T1000 (cell line): ENCODE measurements around the gene BARX1.
"Not testable (repeated sequence)": the region's sequence is repeated elsewhere in the genome, so short reads cannot be mapped to it uniquely, and the experiment has no call there.

Experiments used
- DNase-seq: peaks from one replicate; lab custom pipeline; 2025; ENCODE audit warnings: mixed read lengths; lab: John Stamatoyannopoulos, UW

Gene BARX1, protein sequence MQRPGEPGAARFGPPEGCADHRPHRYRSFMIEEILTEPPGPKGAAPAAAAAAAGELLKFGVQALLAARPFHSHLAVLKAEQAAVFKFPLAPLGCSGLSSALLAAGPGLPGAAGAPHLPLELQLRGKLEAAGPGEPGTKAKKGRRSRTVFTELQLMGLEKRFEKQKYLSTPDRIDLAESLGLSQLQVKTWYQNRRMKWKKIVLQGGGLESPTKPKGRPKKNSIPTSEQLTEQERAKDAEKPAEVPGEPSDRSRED

DNA sequence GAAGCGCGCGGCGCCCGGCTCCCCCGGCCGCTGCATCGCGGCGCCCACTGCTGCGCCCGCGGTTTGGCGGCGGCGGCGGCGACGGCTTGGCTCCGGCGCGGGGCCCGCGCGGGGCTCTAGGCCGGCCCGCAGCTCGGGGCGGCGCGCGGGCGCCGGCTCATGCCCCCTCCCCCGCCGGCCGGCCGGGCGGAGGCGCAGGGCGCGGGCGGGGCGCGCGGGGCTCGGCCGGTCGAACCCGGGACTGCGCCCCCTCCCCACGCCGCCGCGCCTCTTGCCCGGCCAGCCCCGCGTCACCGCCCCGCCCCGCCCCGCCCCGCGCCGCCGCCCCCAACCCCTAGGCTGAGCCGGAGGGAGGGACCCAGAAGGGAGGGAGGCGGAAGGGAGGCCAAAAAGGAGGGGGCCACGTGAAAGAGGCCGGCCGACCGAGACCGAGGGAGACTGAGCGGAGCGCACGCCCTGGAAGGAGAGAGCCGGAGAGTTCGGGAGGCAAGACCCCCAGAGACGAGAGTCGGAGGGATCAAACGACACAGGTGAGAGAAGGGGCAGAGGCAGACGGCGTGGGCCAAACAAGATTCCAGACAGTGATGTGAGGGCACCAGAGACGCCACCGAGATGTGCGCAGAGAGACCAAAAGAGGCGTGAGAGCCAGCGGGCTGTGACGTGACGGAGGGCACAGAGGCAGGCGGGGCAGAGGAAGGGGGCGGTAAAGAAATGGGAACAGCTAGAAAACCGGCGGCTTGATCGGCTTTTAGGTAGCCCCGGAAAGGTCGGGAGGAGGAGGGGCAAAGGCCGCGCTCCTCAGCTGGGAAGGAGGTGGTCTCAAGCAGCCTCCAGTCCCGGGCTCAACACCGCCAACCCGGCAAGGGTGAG is at the start of gene BARX1:
Gene BARX1 (minus strand): TSS at position 245 of the 870 bp plus-strand sequence. CDS start 209 bp downstream, at position 36.
- no peak for DNase-seq

DNA sequence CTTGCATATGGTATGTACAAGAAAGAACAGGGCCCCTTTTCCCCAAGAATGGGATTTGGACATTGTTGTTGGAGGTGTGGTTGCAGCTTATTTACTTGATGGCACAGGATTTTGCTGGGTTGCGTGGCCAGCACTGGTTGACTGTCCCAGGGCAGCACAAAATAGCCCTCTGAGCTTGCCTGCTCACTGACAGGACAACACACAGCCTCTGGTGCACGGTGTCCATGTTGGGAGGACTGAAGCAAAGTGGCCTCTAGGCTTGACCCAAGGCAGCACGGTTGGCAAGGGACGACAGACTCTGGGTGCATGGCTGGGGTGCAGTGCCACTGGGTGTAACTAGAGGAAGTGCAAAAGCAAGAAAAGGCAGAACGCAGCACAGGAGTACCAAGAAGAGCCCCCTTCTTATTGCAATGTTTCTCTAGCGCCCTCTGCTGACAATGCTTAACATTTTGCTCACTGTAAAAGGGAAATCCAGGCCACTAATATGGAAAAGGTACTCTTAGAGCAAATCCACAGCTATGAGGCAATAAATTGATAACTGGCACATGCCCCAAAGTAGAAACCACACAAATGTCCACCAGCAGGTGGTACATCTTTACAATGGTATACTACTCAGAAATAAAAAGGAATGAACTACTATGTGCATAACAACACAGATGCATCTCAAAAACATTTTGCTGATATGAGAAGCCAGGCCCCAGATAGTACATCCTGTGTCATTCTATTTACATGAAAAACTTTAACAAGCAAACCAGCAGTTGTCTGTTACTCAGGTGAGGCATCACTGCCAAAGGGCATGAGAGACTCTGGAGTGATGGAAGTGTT is 47.4 kb upstream of the BARX1 start:
- no peak for DNase-seq

DNA sequence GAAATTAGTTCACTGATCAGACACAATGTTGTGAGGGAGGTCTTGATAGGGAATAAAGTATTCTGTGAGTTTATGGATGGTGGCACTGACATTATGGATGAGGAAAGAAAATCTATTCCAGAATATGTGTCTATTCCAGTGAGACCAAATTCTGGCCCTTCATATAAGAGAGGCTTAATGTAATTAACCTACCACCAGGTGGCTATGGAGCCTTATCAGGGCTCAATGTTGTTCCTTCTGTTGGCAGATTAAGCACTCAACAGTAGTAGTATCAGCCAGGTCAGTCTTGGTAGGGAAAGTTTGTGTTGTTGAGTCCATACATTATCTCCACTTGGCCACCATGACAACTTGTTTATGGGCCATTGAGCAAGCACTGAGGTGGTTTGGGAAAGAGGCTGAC is 41.7 kb upstream of the BARX1 start:
- DNase-seq: no peak

DNA sequence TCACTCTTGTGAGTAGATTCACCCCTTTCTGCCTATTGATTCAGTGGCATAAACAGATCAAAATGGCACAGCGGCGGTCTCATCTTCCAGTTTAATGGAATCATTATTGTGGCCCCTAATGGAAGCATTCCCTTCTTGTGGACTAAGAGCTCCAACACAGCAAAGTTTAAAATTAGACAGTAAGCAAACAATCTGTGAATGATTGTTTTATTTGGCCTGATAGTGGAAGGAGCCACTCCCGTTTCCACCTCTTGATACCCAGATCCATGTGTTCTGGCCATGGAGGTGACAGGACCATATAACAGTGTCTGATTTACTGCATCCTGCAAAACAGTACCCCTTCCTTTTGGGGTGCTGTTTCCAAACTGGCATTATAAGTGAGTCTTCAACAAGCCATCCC is 41.2 kb upstream of the BARX1 start:
- no peak for DNase-seq

DNA sequence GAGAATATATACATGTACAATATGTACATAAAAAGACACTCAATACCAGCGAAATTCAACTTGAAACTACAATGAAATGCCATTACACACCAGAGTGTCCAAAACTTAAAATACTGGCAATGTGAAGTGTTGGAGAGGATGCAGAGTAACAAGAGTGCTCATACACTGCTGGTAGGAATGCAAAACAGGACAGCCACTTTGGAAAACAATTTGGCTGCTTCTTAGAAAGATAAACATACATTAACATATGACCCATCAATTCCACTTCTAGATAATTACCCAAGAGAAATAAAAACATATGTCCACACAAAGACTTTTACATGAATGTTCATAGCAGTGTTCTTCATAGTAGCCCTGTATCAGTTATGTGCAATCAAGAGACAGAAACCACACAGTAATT is 39.4 kb upstream of the BARX1 start:
- DNase-seq: no peak

DNA sequence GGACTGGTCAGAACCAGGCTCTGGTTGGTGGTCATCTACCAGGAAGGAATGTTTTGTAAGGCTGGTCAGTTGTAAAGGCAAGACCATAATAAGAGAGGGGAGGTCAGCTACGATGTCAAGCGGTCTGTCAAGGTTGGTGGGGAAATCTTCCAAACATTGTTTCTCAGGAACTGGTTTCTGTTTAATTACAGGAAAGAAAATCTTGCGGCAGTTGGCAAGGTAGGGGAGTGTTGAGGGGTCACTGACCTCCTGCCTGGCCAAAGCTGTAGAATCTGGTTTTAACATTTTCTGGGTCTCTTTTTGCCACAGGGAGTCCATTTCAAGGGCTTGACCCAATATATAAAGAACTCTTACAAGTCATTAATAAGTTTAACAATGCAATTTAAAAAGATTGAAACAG is 39.0 kb upstream of the BARX1 start:
- no peak for DNase-seq

DNA sequence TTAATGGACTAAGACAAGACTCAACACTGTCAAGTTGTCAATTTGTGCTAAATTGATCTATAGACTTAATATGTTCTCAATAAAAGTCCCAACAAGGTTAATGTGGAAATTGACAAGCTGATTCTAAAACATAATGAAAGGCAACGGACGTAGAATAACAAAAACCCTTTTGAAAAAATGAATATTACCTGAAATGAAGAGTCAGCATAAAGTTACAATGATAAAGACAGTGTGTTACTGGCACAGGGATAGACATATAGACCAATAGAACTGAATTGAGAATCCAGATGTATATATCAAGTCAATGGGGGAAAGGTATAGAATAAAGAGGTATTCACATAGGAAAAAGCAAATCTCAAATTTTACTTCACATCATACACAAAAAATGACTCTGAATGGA is 37.7 kb upstream of the BARX1 start:
- DNase-seq: no peak

DNA sequence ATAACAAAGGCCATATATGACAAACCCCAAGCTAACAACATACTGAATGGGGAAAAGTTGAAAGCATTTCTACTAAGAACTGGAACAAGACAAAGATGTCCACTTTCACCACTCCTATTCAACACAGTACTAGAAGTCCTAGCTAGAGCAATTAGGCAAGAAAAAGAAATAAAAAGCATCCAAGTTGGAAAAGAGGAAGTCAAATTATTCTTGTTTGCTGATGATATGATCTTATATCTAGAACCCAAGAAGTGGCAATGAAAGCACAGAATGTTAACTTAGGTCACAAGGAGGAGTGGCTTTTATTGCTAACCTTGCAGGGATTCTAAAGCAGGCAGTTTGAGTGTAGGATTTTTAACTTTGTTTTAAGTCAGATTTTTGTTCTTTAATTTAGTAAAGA is 35.3 kb upstream of the BARX1 start:
- DNase-seq: no peak

DNA sequence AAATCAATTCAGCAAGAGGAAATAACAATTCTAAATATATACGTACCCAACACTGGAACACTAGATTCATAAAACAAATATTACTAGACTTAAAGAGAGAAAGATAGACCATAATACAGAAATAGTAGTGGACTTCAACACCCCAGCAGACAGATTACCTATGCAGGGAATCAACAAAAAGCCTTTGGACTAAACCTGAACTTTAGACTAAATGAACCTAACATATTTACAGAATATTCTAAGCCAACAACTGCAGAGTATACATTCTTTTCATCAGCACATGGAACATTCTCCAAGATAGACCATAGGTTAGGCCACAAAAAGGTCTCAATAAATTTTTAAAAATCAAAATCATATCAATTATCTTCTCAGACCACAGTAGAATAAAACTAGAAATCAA is 32.9 kb upstream of the BARX1 start:
- DNase-seq: no peak

DNA sequence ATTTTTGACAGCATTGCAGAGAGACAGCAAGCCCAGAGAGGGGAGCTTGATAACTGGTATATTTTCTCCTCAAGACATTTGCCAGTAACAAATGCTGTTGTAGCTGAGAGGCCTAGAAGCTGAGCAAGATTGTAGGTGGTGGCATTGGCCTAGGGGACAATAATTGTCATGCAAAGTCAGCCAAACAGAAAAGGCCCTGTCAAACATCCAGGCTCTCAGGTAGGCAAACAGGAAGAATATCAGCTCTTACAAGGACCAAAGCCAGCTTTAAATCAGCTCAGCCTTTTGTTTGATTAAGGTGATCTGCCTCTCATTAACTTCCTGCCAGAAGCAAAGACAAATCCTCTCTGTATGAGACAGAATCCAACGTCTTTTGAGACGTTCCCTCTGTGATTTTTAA is 29.7 kb upstream of the BARX1 start:
- no peak for DNase-seq

DNA sequence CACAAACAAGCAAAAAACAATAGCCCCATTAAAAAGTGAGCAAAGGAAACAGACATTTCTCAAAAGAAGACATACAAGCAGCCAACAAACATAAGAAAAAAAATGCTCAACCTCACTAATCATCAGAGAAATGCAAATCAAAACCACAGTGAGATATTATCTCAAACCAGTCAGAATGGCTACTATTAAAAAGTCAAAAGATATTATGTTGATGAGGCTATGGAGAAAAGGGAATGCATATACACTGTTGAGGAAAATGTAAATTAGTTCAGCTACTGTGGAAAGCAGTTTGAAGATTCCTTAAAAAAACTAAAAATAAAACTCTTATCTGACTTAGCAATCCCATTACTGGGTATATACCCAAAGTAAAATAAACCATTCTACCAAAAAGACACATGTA is 28.7 kb upstream of the BARX1 start:
- DNase-seq: no peak

DNA sequence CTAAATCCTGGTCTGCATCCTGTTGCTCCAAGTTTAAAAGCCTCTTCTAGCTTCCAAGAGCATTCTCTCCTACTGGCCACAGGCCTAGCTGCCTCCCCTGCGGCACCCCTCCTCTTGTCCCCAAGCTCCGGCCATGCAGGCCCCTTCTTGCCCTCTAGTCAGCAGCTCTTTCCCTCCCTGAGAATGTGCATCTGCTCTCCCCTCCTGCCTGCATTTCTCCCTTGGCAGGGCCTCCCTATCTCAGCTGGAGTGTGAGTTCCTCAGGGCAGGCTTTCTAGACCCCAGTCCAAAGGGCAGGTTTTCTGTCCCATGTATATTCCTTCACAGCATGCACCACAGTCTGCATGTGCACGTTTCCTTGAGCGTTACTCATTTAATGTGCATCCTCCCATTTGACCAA is 24.6 kb upstream of the BARX1 start:
- no peak for DNase-seq

DNA sequence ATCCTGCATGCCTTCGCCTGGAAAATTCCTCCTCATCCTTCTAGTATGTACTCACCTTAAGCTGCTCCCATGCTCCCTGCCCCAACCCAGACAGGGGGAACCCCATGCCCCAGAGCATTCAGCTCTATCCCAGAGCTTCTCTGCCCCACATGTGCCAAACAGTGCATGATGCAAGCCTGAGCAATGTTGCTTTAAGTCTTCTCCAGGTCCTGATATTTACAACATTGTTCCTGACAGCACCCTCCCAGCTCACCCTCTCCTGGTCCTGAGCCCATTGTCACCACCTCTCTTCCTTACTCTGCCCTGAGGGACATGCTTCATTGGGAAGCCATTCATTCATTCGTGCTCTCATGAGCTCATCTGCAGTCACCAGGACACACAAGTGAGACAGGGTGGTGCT is 23.4 kb upstream of the BARX1 start:
- DNase-seq: no peak

DNA sequence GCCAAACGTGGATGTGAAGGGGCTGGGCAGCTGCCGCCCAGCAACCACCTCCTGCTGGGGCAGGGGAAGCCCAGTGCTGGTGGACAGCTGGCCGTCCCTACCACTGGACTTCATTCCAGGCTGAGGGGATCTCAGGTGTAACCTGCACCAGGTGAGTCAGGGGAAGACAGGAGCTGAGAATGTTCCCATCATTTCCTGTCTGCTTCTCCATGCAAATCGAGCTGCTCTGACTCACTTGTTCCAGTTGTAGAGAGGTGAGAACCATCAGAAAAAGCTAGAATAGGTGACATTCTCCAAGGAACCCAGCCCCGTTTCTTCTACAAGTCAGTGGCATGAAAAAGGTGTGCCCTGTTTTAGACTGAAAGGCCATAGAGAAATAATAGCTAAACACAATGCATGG is 21.8 kb upstream of the BARX1 start:
- DNase-seq: no peak

DNA sequence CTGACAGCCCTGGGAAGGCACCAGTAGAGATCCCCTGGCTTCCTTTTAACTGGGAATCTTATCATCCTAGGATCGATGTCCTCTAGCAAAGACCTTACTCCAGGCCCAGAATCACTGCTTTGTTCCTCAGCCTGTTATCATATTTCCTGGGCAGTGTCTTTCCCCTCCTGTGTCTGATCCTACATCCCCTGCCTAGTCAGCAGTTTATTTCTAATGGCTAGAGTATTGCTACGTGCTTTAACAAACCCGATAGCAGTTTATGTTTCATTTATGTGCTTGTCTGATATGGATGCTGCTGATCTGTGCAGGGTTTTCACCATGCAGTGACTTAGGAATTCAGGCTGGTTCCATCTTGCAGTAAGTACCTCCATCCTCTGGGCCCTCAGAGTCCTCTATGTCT is 20.9 kb upstream of the BARX1 start:
- no peak for DNase-seq

DNA sequence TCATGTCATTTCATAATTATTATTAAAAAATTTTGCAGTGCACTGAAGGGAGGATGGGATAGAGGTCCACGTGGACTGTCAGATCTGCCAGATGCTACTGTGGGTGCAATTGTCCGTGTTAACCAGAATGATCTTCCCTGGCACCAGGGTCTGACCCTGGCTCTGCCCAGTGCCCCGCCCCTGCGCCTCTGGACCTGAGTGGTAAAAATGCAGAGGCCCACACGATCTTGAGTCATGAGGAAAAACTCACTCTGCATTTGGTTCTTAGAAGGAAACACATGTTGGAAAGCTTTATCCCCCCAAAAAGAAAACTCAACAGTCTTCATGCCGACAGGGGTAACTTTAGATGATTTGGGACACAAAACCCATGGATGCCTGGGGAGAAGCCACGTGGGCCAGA is 20.1 kb upstream of the BARX1 start:
- DNase-seq: no peak

DNA sequence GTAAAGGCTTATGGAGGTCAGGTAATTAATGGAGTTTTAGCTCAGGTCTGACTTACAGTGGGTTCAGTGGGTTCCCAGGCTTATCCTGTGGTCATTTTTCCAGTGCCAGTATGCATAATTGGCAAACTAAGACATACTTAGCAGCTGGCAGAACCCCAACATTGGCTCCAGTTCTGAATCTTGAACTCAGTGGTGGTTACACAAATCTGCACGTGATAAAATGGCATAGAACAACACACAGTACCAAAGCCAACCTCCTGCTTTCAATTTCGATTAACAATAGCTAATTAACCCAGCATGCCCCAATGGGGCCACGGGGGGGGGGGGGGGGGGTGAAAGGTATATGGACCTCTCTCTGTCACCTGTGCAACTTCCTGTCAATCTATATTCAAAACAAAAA is 19.0 kb upstream of the BARX1 start:
- DNase-seq: no peak

DNA sequence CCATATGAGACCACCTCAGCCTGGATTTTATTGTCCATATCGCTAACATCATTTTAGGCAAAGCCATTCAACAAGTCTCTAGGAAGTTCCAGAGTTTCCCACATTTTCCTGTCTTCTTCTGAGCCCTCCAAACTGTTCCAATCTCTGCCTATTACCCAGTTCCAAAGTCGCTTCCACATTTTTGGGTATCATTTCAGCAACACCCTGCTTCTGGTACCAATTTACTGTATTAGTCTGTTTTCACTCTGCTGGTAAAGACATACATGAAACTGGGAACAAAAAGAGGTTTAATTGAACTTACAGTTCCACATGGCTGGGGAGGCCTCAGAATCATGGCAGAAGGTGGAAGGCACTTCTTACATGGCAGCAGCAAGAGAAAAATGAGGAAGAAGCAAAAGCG is 17.5 kb upstream of the BARX1 start:
- not testable (repeated sequence) for DNase-seq

DNA sequence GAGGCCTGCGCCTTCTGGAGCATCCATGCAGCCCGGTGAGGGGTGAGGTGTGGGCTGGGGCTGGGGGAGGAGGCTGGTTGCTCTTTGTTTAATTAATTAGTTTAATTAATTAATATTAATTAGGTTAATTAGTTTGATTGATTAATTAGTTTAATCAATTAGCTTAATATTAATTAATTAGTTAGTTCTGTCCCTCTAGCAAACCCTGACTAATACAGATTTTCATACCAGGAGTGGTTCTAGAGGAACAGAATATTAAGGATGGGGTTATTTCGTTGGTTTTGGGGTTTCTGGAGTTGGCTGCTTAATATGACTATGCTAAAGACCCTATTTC is 14.1 kb upstream of the BARX1 start:
- DNase-seq: no peak

DNA sequence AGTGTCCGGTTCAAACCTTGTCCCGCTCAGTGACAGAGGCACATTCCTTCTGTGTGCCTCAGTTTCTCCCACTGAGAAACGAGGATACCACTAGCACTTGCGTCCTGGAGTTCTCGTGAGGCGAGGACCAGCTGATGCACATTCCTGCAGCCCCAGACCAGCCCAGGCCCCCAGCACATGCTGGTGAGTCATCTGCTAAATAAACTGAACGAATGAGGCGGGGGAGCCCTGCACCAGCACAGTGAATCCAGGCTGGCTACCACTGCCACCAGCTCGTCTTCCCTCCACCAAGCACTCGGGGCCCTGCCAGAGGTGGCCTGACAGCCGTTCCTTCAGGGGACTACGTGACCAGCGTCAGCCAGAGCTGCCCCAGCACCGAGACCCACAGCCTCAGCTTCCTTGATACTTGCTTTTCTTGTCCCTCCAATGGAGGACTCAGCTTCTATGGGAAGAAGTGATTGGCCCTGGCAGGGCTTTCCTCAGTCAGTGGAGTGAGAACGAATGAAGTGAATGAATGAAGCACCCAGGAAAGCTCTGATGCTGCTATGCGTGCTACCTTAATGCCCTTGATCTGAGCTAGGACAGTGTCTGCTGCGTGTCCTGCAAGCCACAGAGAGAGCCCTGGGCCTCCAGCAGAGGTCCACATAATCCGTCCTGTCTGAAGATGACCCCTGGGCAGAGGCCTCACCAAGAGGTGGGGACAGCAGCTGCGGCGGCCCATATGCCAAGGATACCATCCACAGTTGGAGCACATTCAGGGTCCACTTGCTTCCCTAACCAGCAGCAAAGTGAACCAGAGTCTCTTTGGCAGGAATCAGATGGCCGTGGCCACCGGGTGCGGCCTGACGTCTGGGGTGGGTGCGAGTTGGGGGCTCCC is 13.5 kb upstream of the BARX1 start:
- no peak for DNase-seq

DNA sequence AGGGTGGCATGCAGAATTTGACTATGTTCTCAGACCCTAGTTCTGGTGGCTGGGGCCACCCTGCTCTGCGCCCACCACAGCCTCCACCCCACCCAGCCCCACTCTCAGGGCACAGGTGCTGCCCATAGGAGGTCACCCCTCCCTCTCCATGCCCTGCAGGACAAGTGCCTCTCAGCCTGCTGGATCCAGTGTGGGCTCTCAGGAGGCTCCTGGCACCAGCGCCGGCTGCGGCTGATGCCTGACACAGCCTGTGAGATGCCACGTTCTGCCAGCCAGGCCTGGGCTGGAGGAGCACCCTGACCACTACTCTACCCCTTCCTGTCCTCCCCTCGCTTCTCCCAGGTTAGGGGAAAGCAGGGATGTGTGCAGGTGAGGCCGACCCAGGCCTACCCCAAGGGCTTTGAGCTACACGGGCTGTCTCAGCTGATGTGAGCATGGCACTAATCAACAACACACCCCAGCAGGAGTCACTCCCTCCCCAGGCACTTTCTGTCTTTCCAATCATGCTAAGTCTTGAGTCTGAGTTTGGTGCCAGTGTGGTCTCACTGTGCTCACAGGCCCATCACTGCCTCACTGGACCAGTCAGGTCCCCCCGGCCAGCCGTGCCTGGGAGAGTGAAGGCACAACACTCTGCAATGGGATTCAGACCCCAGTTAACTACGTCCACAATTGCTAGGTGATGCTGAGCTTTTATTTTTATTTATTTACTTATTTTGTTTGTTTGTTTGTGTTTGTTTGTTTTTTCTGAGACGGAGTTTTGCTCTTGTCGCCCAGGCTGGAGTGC is 12.1 kb upstream of the BARX1 start:
- DNase-seq: no peak
